ENCODE measurements around the gene RTN4RL1.

The RTN4RL1 gene

DNA sequence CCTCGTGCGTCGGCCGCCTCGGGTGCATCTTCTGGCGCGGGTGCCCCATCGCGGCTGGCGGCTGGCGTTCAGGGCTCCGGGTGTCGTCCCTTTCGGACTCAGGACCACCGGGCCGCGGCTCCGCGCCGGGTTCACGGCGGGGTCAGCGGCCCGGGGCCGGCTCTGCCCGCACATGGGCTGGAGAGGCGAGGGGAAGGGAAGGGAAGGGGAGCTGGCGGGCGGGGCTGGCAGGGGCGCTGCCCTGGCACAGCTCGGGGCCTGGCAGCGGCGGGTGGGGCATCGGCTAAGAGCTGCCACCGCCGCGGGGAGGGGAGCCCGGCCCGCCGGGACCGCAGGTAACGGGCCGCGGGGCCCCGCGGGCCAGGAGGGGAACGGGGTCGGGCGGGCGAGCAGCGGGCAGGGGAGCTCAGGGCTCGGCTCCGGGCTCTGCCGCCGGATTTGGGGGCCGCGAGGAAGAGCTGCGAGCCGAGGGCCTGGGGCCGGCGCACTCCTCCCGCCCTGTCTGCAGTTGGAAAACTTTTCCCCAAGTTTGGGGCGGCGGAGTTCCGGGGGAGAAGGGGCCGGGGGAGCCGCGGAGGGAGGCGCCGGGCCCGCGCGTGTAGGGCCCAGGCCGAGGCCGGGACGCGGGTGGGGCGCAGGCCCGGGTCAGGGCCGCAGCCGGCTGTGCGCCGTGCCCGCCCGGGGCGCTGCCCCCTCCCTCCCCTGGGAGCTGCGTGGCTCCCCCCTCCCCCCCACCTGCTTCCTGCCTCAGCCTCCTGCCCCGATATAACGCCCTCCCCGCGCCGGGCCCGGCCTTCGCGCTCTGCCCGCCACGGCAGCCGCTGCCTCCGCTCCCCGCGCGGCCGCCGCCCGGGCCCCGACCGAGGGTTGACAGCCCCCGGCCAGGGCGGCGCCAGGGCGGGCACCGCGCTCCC is 30.4 kb upstream of the RTN4RL1 start:
- TF ChIP-seq CTCF (IDR thresholded peaks at IDR 0.05; ENCODE audit: low read depth, low read length) = no peak
- H3K4me3 ChIP-seq (ENCODE audit: low read depth, low read length) = peak overlapping the region; percentile 59
- DNase-seq (ENCODE audit: low read depth, low spot score) = peak; percentile 47
- in situ Hi-C loops (cut with HindIII; ENCODE audit: low sequenced_read_pairs) = no loop called here

DNA sequence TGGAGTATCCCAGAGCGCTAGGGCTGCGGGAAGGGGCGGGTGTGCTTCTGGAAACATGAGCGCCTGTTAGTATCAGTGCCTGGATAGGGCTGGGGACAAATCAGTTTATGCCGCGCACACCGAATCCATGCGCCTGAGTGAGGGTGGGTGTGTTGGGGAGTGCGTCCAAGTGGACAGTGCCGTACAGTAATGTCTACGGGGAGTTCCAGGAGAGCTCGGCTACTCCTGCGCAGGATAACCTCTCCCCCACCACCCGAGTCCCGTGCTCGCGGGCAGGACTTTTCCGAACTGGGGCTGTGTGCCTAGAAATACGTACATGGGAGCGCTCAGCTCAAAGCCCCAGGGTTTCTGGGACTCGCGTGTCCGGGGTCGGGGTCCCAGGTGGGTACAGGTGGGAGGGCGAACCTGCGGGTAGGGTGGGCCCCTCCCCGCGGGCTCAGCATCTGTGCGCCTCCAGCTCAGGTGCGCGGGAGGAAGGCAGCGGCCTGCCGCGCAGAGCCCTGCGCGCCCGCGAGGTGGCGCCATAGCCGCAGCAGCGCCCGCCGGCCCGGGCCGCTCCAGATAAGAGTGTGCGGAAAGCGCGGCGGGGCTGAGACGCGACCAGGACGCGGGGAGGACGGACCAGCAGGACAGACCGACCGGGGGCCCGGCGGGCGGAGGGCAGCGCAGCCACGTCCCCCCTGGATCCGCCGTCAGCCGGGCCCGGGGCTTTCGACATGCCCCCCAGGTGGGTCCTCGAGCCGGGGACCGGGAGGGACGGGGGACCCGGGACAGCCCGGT is 29.6 kb upstream of the RTN4RL1 start, which contains the start of gene HIC1:
TSS of gene HIC1 (plus strand) at position 592 of the 780 bp plus-strand sequence. CDS start 1,588 bp downstream, outside the sequence.
- peak within 1 kb of the TSS; percentile 59 for H3K4me3 ChIP-seq (ENCODE audit: low read depth, low read length)

GRCh38 chr17:2054262-2054511 is 29.1 kb upstream of the RTN4RL1 start:
- no peak for TF ChIP-seq CTCF (IDR thresholded peaks at IDR 0.05; ENCODE audit: low read depth, low read length)
- H3K4me3 ChIP-seq (ENCODE audit: low read depth, low read length) = peak overlapping the region; percentile 59
- no peak for DNase-seq (ENCODE audit: low read depth, low spot score)
- in situ Hi-C loops (cut with HindIII; ENCODE audit: low sequenced_read_pairs) = no loop called here

More for the DNA sequence above, 29.6 kb upstream of the RTN4RL1 start, which contains the start of gene HIC1:
- in situ Hi-C loops (cut with HindIII; ENCODE audit: low sequenced_read_pairs) = no loop called here
- peak; percentile 80 for DNase-seq (ENCODE audit: low read depth, low spot score)
- peak; percentile 72 for TF ChIP-seq CTCF (IDR thresholded peaks at IDR 0.05; ENCODE audit: low read depth, low read length)

DNA sequence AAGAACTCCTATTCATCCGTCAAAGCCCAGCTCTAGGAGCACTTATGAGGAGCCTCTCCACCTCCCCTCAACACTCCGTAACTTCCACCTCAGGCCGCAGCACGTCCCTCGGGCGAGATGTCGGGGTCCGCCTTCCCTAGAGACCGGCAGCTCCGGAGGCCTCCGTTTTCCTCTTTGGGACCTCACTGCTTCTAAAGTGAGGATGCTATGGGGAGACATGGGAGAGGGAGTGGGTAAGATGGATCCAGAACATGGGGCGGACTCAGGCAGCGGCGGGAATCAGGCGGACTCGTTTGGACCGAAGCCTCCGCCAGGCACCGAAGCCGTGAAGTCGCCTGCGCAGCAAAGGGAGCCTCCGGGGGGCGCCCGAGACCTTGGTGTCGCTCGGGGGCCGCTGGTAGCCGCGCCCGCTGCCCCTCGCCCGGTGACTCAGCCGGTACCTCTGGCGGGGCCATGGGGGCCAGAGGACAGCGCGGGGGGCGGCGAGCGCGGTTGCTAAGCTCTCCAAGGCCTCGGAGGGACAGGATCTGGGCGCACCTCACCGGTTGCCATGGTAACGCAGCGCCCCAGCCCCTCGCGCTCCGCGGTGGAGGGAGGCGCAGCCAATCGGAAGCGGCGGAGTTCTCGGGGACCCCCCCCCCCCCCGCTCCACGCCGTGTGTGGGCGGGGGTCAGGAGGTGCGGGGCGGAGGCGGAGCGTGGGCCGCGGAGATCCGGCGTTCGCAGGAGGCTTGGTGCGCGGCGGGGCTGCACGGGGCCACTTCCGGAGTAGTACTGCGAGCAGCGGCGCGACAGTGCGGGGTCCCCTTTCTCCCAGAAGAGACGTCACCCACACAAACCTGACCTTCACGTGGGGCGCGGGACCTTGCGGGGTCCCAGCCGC is 28.5 kb upstream of the RTN4RL1 start:
- peak; percentile 83 for DNase-seq (ENCODE audit: low read depth, low spot score)

DNA sequence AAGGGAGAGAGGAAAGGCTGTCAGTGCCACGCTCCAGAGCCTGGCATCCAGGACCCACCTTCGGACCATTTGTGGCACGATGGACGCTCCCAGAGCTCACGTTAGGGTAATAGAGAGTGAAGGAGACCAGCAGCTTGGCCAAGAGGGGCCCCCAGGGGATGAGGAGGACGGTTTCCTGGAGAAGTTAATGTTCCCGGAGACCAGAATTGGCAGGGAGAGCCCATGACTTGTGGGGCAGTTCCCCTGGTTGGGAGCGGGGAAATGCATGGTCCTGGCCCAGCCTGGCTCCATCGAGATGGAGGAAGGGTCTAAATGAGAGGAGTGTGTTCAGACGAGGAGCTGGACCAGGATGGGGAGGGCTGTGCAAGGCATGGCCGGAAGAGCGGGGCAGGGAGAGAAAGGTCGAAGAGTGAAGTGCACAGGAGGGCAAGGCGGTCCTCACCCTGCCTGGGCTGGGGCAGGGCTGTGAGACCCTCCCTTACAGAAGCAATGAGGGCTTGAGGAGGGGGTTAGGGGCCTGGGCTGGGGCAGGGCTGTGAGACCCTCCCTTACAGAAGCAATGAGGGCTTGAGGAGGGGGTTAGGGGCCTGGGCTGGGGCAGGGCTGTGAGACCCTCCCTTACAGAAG is 26.9 kb upstream of the RTN4RL1 start:
- in situ Hi-C loops (cut with HindIII; ENCODE audit: low sequenced_read_pairs) = no loop called here
- H3K4me3 ChIP-seq (ENCODE audit: low read depth, low read length) = no peak overlapping the region
- no peak for TF ChIP-seq CTCF (IDR thresholded peaks at IDR 0.05; ENCODE audit: low read depth, low read length)
- DNase-seq (ENCODE audit: low read depth, low spot score) = no peak

More for the DNA sequence above, 28.5 kb upstream of the RTN4RL1 start:
- in situ Hi-C loops (cut with HindIII; ENCODE audit: low sequenced_read_pairs) = no loop called here
- peak overlapping the region; percentile 59 for H3K4me3 ChIP-seq (ENCODE audit: low read depth, low read length)
- peak; percentile 60 for TF ChIP-seq CTCF (IDR thresholded peaks at IDR 0.05; ENCODE audit: low read depth, low read length)
